ENCODE measurements around the gene TEX54.
"Not testable (repeated sequence)": the region's sequence is repeated elsewhere in the genome, so short reads cannot be mapped to it uniquely, and the experiment has no call there.

The TEX54 gene

DNA sequence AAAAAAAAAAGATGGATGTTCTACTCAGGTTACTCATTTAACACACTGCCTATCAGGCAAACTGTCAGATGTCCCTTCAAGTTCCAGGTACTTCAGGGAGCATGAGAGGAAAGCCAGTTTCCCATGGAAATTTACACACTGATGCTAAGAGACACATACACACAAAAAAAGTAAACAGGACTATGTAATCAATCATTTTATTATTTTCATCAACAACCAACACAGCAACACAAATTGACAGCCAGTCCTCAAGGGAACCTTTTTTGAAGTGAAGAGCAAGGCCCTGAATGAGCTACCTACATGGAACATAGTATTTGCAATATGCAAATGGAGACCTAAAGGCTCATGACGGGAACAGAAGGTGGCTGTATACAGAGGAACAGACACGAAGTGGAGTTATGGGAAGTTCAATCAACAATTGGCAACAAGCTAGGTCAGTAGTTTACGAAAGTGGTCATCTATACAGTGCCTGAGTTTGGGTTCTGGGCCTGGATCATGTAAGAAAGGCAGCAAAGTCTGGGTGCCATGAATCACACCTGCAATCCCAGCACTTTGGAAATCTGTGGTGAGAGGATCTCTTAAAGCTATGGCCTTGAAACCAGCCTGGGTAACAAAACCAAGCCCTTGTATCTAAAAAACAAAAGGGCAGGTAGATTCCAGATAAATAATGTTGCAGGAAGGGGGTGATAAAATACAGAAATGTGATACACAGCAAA lies 19.3 kb upstream of the TEX54 start:
- H3K36me3 ChIP-seq (ENCODE audit: insufficient read depth, low read length) = peaks cover 43% of the 10 kb centered on the region
- H3K27ac ChIP-seq = peak overlapping the region; percentile 97
- no peak for DNase-seq (ENCODE audit: low read depth, low spot score)
- TF ChIP-seq FOXP2 (optimal IDR thresholded peaks at IDR 0.05; ENCODE audit: control extremely low read depth, extremely low read length, insufficient read depth) (no peak), EZH2 (IDR thresholded peaks at IDR 0.05) (no peak), POLR2AphosphoS5 (IDR thresholded peaks at IDR 0.05; ENCODE audit: borderline replicate concordance, low read depth, low read length) (no peak)
- peak overlapping the region; percentile 94 for H3K4me3 ChIP-seq
- H3K9me3 ChIP-seq (ENCODE audit: low read depth, low read length) = no peaks in the 10 kb centered on the region
- peak overlapping the region; percentile 99 for H3K9ac ChIP-seq (ENCODE audit: insufficient read length)

DNA sequence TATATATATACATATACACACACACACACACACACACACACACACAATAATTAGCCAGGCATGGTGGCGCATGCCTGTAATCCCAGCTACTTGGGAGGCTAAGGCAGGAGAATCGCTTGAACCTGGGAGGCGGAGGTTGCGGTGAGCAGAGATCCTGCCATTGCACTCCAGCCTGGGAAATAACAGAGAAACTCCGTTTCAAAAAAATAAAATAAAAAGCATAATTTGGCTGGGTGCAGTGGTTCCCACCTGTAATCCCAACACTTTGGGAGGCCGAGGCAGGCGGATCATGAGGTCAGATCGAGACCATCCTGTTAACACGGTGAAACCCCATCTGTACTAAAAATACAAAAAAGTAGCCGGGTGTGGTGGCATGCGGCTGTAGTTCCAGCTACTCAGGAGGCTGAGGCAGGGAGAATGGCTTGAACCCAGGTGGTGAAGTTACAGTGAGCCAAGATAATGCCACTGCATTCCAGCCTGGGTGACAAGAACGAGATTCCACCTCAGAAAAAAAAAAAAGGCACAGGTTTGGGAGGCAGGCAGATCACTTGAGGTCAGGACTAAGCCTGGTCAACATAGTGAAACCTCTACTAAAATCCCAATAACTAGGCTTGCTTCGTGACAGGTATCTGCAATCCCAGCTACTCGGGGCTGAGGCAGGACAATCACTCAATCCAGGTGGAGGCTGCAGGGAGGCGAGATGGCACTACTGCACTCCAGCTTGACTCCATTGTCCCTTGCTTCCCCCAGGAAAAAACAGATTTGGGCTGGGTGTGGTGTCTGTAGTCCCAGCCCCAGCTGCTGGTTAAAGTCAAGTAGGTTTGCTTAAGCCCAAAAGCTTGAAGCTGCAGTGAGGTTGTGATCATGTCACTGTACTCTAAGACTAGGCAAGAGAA lies 18.5 kb upstream of the TEX54 start:
- no peak for DNase-seq (ENCODE audit: low read depth, low spot score)
- TF ChIP-seq FOXP2 (optimal IDR thresholded peaks at IDR 0.05; ENCODE audit: control extremely low read depth, extremely low read length, insufficient read depth) = no peak
- TF ChIP-seq EZH2 (IDR thresholded peaks at IDR 0.05) = no peak
- peak; percentile 86 for TF ChIP-seq POLR2AphosphoS5 (IDR thresholded peaks at IDR 0.05; ENCODE audit: borderline replicate concordance, low read depth, low read length)
- H3K9me3 ChIP-seq (ENCODE audit: low read depth, low read length) = no peaks in the 10 kb centered on the region
- H3K9ac ChIP-seq (ENCODE audit: insufficient read length) = no peak overlapping the region
- peaks cover 43% of the 10 kb centered on the region for H3K36me3 ChIP-seq (ENCODE audit: insufficient read depth, low read length)
- peak overlapping the region; percentile 97 for H3K27ac ChIP-seq
- H3K4me3 ChIP-seq = no peak overlapping the region

DNA sequence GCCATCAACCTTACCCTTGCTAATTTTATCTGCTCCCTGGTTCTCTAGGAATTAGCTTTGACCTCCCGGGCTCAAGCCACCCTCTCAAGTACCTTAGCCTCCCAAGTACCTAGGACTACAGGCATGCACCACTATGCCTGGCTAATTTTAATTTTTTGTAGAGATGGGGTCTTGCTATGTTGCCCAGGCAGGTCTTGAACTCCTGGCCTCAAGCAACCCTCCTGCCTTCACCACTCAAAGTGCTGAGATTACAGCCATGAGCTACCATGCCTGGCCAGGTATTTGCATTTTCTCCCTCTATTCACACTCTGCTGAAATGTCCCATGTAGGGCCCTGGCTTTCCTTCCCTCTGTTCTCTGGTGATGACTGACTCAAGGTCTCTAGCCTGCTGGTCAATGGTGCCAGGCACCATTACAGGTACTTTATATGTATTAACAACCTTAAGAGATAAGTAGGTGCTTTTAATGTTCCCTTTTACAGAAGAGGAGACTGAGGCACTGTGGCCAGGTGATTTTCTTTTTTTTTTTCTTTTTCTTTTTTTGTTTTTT lies 15.2 kb upstream of the TEX54 start:
- Histone ChIP-seq H3K27ac (no peak overlapping the region), H3K9me3 (ENCODE audit: low read depth, low read length) (no peaks in the 10 kb centered on the region), H3K4me3 (no peak overlapping the region), H3K9ac (ENCODE audit: insufficient read length) (no peak overlapping the region), H3K36me3 (ENCODE audit: insufficient read depth, low read length) (peaks cover 16% of the 10 kb centered on the region)
- no peak for DNase-seq (ENCODE audit: low read depth, low spot score)
- TF ChIP-seq EZH2 (IDR thresholded peaks at IDR 0.05) (no peak), POLR2AphosphoS5 (IDR thresholded peaks at IDR 0.05; ENCODE audit: borderline replicate concordance, low read depth, low read length) (no peak), FOXP2 (optimal IDR thresholded peaks at IDR 0.05; ENCODE audit: control extremely low read depth, extremely low read length, insufficient read depth) (no peak)

DNA sequence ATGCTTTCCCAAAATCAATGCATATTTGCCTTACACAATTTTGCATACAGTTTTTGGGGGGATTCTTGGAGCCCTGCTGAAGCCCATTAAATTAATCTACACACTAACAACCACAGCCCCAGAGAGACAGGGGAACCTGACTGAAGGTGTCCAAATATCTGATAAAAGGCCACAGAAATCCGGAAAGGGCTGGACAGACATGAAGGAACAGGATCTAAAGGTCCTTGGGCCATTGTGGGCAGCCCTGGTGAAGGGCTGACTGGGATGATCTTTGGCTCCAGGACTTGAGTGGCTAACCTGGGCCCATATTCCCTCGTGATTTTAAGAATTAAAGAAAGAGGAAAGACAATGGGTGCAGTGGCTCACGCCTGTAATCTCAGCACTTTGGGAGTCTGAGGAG lies 13.5 kb upstream of the TEX54 start:
- Histone ChIP-seq H3K27ac (no peak overlapping the region), H3K9ac (ENCODE audit: insufficient read length) (no peak overlapping the region), H3K4me3 (no peak overlapping the region), H3K9me3 (ENCODE audit: low read depth, low read length) (no peaks in the 10 kb centered on the region), H3K36me3 (ENCODE audit: insufficient read depth, low read length) (no peaks in the 10 kb centered on the region)
- TF ChIP-seq POLR2AphosphoS5 (IDR thresholded peaks at IDR 0.05; ENCODE audit: borderline replicate concordance, low read depth, low read length) (no peak), EZH2 (IDR thresholded peaks at IDR 0.05) (no peak), FOXP2 (optimal IDR thresholded peaks at IDR 0.05; ENCODE audit: control extremely low read depth, extremely low read length, insufficient read depth) (no peak)
- no peak for DNase-seq (ENCODE audit: low read depth, low spot score)

- TF ChIP-seq POLR2AphosphoS5 (IDR thresholded peaks at IDR 0.05; ENCODE audit: borderline replicate concordance, low read depth, low read length) (no peak), EZH2 (IDR thresholded peaks at IDR 0.05) (no peak), FOXP2 (optimal IDR thresholded peaks at IDR 0.05; ENCODE audit: control extremely low read depth, extremely low read length, insufficient read depth) (no peak)
- Histone ChIP-seq H3K27ac (no peak overlapping the region), H3K9me3 (ENCODE audit: low read depth, low read length) (no peaks in the 10 kb centered on the region), H3K4me3 (no peak overlapping the region), H3K36me3 (ENCODE audit: insufficient read depth, low read length) (no peaks in the 10 kb centered on the region), H3K9ac (ENCODE audit: insufficient read length) (no peak overlapping the region)
- no peak for DNase-seq (ENCODE audit: low read depth, low spot score)
Observed at GRCh38 chr11:62844154-62844553, 11.5 kb upstream of the TEX54 start.

DNA sequence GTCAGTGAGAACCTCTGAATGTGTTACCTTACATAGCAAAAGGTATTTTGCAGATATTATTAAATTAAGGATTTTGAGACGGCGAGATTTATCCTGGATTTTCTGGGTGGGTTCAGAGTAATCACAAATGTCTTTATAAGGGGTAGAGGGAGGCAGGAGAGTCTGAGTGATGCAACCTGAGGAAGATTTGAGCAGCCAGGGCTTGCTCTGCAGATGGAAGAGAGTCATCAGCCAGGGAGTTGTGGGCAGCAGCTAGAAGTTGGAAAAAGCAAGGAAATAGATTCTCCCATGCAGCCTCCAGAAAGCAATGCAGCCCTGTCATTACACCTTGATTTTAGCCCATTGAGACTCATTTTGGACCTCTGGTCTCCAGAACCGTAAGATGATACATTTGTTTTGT lies 10.8 kb upstream of the TEX54 start:
- H3K4me3 ChIP-seq = no peak overlapping the region

GRCh38 chr11:62842891-62843290 lies 10.2 kb upstream of the TEX54 start:
- peak overlapping the region; percentile 100 for H3K27ac ChIP-seq
- DNase-seq (ENCODE audit: low read depth, low spot score); H3K9me3 ChIP-seq (ENCODE audit: low read depth, low read length); H3K4me3 ChIP-seq; H3K36me3 ChIP-seq (ENCODE audit: insufficient read depth, low read length): not testable (repeated sequence)
- peak overlapping the region; percentile 93 for H3K9ac ChIP-seq (ENCODE audit: insufficient read length)

More for the DNA sequence above, 10.8 kb upstream of the TEX54 start:
- Histone ChIP-seq H3K9me3 (ENCODE audit: low read depth, low read length) (no peaks in the 10 kb centered on the region), H3K36me3 (ENCODE audit: insufficient read depth, low read length) (no peaks in the 10 kb centered on the region), H3K9ac (ENCODE audit: insufficient read length) (peak overlapping the region; percentile 20), H3K27ac (peak overlapping the region; percentile 100)
- DNase-seq (ENCODE audit: low read depth, low spot score) = no peak
- TF ChIP-seq FOXP2 (optimal IDR thresholded peaks at IDR 0.05; ENCODE audit: control extremely low read depth, extremely low read length, insufficient read depth) = no peak
- no peak for TF ChIP-seq EZH2 (IDR thresholded peaks at IDR 0.05)
- TF ChIP-seq POLR2AphosphoS5 (IDR thresholded peaks at IDR 0.05; ENCODE audit: borderline replicate concordance, low read depth, low read length) = no peak

GRCh38 chr11:62842171-62842741 lies 9.6 kb upstream of the TEX54 start:
- Histone ChIP-seq H3K4me3 (peak overlapping the region; percentile 78), H3K36me3 (ENCODE audit: insufficient read depth, low read length) (peaks cover 9% of the 10 kb centered on the region; the same call in 1 of the 2 replicates), H3K27ac (peak overlapping the region; percentile 100), H3K9me3 (ENCODE audit: low read depth, low read length) (no peaks in the 10 kb centered on the region), H3K9ac (ENCODE audit: insufficient read length) (peak overlapping the region; percentile 93)
- no peak for TF ChIP-seq FOXP2 (optimal IDR thresholded peaks at IDR 0.05; ENCODE audit: control extremely low read depth, extremely low read length, insufficient read depth)
- no peak for TF ChIP-seq EZH2 (IDR thresholded peaks at IDR 0.05)
- no peak for TF ChIP-seq POLR2AphosphoS5 (IDR thresholded peaks at IDR 0.05; ENCODE audit: borderline replicate concordance, low read depth, low read length)
- DNase-seq (ENCODE audit: low read depth, low spot score) = no peak
